ENCODE data around the gene ERLIN1.

The ERLIN1 gene

DNA sequence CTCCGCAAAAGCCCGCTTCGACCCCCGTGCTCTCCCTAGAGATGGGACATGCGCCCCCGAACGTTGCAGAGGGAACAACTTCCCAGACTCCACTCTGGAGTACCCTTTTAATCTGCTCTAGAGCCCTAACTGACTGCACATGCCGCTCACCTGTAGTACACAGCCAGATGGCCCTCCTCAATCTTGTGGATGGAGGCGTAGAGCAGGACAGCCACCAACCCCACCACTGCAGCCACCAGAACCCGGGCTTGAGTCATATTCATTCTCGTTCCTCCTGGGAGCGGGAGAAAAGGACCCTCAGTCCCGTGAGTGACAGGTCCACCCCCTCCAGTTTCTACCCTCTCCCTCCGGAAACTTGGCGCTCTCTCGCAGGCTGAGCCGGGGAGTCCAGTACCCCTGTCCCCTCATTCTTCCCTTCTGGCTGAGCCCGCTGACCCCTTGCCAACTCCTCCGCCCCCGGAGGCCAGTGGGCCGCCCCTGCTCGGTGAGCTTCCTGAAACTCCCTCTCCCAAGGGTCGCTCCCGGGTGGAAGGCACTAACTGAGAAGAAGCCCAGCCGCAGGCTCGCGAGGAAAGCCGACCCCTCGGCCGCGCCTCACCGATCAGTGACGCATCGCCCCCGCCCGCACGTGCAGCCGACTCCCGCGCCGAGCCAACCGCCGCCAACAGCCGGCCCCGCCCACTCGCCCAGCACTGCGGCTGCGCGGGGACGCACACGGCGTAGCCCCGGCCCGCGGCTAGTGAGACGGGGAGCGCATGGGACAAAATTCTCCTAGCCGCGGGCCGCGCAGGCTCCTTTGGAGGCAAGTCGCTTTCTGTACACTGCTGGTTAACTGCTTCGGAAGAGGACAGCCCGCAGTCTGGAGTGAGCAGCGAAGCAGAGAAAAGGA, at the start of gene ERLIN1:
Gene ERLIN1, minus strand, starts transcription at position 666 of the 889 bp plus-strand sequence. Its CDS starts 403 bp downstream, at position 263.
- peak; percentile 26 for DNase-seq

DNA sequence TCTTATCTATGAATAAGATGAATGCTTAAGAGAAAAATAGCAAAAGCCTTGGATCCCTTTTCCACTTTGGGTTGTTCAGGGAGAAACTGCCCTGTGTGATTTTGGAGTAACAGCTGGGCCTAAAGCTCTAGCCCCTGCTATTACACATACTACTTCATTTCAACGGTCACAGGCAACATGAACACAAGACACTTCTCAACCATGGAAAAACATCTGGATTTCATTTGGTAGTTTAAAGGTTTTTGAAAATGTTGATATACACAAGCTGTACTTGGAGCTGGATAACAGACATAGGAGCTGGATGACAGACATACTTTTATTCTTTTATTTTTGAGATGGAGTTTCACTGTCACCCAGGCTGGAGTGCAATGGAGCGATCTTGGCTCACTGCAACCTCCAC, 46.3 kb upstream of the ERLIN1 start:
- DNase-seq = no peak

DNA sequence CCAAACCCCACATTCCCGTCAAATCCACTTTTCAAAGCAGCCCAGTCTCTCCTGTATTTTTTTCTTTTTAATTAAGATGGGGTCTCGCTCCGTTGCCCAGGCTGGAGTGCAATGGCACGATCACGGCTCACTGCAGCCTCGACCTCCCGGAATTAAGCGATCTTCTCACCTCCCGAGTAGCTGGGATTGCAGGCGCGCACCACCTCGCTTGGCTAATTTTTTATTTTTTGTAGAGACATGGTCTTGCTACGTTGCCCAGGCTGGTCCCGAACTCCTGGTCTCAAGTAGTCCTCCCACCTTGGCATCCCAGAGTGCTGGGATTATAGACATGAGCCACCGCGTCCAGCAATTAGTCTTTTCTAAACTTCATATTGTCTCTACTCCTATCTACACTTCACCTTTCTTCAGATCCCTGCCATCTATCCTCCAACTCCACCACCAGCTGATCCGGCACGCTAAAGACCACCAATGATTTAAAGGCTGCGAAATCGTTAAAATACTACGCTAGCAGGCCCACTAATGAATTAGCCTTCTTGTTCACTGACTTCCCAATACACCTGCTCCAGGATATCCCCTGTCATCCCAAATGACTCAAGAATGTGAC, 44.1 kb upstream of the ERLIN1 start:
- no peak for DNase-seq

DNA sequence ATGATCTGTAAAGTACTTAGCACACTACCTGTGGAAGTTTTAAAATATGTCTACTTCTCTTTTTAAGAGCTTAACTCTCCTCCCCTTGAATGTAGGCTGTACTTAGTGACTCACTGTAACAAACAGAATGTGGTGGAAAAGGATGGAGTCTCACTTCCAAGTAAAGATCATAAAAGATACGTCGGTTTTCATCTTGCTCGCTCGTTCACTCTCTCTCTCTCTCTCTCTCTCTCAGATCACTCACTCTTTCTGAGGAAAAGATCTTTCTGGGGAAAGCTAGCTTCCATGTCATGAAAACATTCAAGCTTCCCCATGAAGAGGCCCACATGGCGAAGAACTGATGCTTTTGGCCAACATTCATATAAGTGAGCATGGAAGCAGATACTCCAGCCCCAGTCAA, 38.0 kb upstream of the ERLIN1 start:
- DNase-seq = no peak

DNA sequence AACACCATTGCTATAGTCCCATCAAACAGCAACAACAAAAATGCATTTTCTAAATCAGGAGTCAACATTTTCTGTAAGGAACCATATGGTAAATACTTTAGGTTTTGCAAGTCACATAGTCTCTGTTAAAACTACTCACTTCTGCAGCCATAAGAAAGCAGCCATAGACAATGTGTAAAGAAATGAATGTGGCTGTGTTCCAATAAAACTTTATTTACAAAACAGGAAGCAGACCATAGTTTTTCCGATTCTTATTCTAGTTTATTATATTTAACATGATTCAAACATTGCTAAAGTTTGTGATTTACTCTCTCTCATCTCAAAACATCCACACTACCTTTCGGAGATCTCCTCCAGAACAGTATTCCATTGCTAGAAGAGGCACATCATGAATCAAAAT, 36.7 kb upstream of the ERLIN1 start:
- no peak for DNase-seq

DNA sequence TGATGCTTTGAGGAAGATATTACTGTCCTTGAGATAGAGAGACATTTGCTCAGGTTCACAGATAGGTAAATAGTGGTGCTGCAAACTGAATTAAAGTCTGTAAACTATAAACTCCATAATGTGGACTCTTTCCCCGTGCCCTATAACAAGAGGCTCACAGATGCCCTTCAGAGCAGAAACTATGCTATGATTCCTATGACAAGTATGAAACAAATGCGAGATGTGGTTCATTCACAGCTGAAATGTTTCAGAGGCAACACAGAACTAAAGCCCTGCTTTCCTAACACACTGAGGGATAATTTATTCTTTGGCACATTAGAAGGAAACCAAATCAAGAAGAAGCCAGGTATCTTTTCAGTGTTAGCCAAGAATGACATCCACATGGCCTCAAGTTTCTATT, 30.2 kb upstream of the ERLIN1 start:
- DNase-seq = no peak

DNA sequence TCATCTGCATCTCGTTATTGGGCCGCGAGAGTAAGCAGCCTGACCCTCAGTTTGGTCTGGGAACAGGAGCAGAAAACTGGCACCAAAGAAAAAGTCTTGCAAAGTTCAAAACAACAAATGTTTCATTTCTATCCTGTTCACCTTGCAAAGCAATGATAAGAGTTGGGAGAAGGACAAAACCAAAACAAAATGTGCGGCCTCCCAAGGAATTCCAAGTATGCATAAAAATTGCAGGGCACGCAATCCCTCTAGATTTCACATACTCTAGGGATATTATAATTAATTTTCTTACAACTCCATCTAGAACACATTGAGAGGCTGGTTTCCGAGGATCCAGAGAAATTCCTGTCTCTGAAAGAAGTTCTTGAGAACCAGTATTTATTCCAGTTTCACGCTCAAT, 23.5 kb upstream of the ERLIN1 start:
- DNase-seq = no peak

DNA sequence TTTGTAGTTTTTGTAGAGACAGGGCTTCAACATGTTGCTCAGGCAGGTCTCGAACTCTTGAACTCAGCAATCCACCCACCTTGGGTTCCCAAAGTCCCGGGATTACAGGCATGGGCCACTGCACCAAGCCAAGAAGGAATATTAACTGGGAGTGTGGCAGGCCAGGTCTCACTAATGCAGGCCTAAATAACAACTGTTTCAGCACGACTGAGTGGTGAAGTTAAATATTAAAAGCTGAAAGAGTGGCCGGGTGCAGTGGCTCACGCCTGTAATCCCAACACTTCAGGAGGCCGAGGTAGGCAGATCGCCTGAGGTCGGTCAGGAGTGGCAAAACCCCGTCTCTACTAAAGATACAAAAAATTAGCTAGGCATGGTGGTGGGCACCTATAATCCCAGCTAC, 22.4 kb upstream of the ERLIN1 start:
- no peak for DNase-seq

DNA sequence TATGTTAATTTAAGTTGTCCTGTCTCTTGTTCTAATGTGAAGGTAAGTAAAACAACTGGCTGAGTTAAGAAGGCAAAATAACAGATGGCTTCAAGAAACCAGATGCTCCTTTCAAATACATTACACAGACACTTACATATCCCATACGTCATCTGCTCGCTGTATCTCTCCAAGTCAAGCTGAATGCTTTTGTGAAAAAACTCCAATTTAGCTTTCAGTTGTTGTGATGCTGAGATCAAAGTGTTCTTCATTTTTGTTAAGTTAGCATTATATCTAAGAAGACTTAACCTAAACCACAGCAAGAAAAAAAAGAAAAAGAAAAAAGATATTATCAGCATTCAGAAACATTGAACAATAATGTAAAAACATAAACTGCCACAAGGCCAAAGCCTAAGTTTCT, 18.5 kb upstream of the ERLIN1 start:
- DNase-seq = no peak

DNA sequence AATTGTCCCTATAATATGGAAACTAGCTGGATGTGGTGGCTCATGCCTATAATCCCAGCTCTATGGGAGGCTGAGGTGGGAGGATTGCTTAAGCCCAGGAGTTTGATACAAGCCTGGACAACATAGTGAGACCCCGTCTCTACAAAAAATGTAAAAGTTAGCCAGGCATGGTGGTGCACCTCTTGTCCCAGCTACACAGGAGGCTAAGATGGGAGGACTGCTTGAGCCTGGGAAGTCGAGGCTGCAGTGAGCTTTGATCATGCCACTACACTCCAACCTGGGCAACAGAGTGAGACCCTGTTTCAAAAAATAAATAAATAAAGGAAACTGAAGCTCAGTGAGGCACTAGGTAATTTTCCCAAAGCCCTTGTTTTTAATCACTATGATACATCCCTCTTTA, 15.7 kb upstream of the ERLIN1 start:
- DNase-seq = no peak

DNA sequence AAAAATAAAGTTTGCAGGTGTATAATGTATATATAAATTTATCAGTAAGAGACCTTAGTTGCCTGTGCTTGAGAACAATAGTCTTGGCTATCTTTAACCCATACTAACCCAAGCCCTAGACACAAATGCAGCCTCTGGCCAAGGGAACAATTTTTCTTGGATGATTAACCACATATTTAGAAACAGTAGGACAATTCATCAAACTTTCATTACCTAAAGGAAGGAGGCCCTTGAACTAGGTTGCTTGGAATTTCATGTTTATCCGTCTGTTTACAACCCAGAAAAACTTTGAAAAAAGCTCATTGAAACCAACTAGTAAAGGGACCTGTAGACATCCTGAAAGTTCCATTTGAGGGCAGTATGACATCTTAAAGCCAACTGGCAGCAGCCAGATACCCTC, 8.9 kb upstream of the ERLIN1 start:
- DNase-seq = no peak

DNA sequence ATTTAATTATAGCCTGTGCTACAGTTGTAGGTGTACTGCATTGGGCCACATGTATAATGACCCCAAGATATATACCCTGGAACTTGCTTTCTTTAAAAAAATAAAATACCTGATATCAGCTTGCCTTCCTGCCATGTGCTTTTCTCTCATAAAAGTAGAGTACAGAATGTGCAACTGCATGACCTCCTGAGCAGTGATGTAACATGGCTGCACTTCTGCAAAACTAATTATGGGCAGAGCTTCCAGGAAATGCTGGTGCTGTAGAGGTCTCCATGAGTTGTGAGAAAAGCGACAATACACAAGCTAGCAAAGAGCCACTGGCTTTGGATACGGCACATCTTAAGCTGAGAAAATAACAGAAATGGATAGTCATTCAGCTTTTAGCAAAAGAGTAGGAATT, 6.5 kb upstream of the ERLIN1 start:
- no peak for DNase-seq

DNA sequence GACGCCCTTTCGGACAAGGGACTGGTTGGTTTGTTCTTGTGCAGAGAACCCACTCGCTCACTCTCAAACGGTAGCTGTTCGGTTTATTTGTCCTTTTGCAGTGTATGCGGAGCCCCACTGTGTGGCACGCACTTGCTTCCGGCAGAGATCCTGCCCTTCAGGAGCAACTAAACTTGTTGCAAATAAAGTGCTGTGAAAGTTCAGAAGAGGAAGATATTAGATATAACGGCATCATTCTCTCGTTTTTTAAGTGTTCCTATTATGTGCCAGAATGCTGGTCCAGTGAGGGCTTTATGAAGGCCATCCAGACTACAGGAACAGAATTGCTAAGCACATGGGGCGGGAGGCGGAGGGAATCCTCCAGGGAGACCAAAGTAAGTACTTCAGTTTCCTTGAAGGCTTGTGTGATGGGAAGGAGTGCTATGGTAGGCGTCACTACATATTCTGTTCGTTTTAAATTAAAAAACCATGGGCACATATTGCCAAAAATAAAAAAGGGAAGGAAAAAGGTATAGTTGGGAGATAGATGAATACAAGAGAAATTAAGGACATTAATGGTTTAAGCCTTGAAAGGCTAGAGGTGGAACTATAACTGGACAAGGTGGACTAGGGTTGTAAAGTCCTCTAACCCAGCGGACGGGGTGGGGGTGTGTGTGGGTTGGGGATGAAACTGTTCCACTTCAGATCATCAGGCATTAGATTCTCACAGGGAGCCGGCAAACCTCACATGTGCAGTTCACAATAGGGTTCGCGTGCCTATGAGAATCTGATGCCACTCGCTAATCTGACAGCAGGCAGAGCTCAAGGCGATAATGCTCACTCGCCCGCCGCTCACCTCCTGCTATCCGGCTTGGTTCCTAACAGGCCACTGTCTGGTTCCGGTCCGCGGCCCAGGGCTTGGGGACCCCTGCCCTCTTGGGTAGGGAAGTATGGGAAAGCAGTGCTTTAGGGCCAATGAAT, 704 bp upstream of the ERLIN1 start:
- DNase-seq = no peak

DNA sequence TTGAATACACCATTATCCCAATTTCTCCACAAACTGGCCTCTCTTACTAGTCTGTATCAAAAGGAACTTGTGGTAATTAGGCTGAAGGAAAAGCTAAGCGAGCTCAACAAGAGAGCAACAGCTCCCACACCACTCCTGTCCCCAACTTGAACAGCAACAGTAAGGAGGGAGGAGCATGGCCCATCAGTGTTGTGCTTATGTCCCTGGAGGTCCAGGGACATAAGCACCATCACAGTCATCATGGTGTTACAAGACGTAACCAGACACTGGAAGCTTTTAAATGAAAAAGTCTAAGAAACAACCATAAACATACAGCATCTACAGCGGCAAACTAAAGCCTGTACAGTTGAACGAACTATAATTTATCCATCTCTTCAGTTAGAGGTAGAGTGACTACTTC, 989 bp downstream of the ERLIN1 start:
- DNase-seq = no peak

DNA sequence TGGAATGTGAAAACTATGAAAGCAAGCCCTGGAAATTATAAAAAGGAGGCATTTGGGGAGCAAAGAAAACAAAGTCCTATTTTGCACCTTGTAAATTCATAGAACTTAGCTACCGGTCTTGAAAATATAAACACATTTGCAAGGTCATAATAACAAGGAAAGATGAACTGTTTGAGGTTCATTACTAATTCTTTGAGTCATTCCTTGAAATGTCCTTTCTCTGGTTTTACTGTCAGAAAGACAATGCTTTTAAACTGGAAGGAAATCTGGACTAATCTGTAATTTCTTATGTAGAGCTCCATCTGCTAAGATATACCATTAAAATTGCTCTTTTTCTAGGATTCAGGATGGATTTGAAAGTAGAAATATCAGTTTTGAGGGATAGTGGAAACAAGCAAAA, 1.4 kb downstream of the ERLIN1 start:
- DNase-seq = no peak

DNA sequence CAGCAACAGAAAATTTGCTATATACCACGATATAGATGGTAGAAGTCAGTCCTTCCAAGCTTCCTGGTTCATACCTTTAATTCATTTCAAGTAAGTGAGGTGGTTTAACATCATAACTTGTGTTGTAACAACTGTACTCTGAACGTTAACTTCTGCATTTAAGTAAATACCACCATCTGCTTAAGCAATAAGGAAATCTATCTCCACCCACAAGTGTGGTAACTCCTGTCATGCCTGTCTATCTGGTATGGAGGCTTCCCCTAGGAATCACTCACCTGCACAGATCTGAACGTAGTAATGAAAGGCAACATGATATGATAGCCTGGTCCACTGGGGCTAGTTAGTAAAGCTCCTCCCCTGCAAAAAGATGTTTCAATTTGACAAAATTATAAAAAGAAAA, 2.3 kb downstream of the ERLIN1 start:
- no peak for DNase-seq

DNA sequence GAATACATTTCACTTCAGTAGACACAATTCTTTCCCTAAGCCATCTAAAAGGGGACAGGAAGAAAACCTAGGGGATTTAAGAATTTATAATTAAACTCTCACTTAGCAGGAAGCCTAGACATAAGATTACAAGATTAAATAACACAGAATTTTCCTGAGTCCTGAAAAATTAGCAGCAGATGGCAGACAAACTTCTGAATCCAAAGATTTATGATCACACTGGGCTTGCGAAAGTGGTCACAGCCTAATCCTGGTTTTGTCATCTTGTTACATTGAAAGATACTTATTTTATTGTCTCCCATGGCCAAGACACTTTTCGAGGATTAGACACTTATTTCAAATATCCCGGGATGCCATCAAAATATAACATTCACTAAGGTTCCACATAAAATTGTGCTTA, 2.9 kb downstream of the ERLIN1 start:
- DNase-seq = no peak

DNA sequence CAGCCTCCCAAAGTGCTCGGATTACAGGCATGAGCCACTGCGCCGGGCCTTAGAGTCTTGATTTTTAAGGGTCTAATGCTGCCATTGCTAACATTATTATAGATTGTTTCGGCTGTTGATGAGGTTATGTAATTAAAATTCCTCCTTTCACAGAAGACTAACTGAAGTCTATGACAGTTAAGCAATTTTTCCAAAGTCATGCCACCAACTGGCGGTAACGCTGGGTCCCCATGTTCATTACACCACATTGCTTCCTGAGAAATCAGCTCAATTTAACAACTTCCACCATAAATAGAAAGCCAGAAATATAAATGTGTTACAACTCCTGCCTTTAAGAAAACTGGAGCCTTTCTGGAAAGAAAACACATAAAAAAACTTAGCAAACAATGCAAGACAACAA, 3.5 kb downstream of the ERLIN1 start:
- DNase-seq = no peak

DNA sequence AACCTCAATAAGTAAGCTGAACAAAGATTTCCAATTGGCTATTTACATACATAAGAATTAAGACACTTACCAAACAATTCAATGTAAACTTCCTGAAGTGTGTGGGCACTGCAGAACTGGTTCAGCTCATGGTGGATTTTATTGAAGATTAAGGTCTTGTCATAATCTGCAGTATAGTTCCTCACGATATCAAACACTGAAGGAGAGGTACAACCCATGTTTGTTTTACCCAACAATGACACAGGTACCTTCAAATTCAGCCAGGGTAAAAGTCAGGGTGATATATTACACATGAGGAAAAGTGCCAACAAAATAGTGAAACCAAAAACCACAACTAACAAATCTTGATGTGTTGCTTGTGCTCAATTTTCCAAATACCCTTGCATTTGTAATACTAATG, 10.0 kb downstream of the ERLIN1 start:
- DNase-seq = no peak

DNA sequence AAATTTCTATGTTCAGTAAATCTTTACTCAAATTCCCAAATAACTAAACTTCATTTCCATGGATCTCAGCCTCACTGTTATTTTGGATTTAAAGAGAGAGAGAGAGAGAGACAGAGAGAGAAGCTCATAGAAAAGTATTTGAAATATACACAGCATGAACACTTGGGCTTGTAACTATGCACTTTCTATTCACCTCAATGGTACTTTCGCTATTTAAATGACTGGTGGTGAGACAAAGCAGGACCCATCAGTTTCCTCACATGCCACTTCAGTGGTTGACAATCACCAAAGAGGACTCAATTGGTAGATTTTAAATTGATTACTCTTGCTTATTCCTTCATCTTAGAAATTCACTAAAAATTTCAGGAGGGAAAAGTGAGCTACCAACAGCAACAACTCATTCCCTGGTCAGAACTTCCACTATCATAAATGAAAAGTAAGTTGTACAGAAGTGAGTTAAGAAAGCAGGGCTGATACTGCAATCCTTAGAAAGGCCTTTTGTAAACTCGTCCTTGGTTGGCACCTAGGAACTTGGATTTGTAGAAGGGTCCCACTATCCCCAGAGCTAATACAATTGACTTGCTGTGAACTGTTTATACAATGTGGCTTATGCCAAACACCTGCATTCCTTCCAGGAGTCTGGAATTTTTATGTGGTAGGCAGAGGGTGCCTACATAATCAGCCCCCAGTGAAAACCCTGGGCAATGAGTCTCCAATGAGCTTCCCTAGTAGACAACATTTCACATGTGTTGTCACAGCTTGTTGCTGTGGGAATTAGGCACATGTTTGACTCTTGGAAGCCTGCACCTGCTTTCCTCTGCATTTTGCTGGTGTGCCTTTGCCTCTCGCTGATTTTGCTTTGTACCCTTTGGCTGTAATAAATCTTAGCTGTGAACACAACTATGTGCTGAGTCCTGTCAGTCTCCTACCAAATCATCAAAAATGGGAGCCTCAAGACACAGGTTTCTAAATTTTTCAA, 10.8 kb downstream of the ERLIN1 start:
- DNase-seq = no peak

DNA sequence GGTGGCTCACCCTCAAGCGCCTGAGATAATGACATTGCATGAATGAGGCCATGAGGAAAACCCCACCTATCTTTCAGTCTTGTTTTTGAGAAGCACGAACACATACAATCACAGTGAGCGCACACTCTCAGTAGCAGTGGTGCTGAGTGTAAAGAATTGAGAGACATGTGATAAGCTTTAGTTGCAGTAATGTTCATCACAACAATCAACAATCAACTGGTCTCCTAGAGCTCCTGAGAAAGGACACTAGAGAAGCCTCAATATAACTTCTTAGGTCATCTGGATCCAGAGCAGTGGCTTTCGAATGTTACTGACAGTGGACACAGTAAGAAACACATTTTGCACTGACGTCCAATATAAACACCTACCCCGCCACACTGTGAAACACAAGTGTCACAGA, 12.8 kb downstream of the ERLIN1 start:
- DNase-seq = no peak

DNA sequence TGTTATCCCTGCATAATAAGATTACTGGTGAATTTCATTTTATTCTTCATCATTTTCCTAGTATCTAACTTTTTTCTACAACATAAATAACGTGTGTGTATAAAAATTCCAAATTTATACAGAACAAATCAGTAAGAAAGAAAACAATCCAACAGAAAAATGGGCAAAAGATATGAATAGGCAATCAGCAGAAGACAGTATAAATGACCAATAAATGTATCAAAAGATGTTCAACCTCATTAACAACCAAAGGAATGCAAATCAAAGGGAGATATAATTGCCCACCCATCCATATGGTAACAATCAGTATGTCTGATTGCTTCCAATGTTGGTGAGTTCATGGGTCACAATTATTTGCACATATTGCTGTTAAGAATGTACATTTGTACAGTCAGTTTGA, 13.5 kb downstream of the ERLIN1 start:
- no peak for DNase-seq

Data from NCI-H1417 treated with DMSO at 0.1 percent for 48 hours (cell line).